Hematopoietic multipotent progenitor cell (in vitro differentiated cells): ENCODE measurements around the gene ANKMY2. TPM values are rescaled to one million over a fixed set of nuclear protein-coding genes. Genes with fewer than 3 reads are reported as not detected.
"Not testable (repeated sequence)": the region's sequence is repeated elsewhere in the genome, so short reads cannot be mapped to it uniquely, and the experiment has no call there.

Experiments used
- DNase-seq, 3 donors: peaks; one replicate each; pipeline ENCODE4 v3.0.0-alpha.2; 2011 to 2015; ENCODE audit warnings: low read depth in 2 of 3, low spot score in 2 of 3
- total RNA-seq: library from RNA; depleted of rRNA; stranded (reverse); fragments of >200 nt; gene quantifications from one replicate; pipeline ENCODE4 v1.2.3, GENCODE V29; 2012

The ANKMY2 gene
- total RNA-seq, 1 donor, result 13.7 TPM

- peak in 1 of 3 donors; percentile 35 for DNase-seq
These were observed 15.3 kb upstream of the ANKMY2 start for GRCh38 chr7:16660702-16661464.

- DNase-seq, result not testable (repeated sequence)
These were observed 14.4 kb upstream of the ANKMY2 start for GRCh38 chr7:16659854-16660497.

- no peak for DNase-seq
These were observed 12.2 kb upstream of the ANKMY2 start for GRCh38 chr7:16657656-16658279.

- peak in 1 of 3 donors; percentile 42 for DNase-seq
These were observed 10.6 kb upstream of the ANKMY2 start for GRCh38 chr7:16656141-16656540.

- DNase-seq, result no peak
These were observed 9.8 kb upstream of the ANKMY2 start for GRCh38 chr7:16655394-16655793.

GRCh38 chr7:16652888-16653287 lies 7.3 kb upstream of the ANKMY2 start:
- no peak for DNase-seq

- no peak for DNase-seq
These were observed 6.7 kb upstream of the ANKMY2 start for GRCh38 chr7:16652240-16652583.

GRCh38 chr7:16651396-16652239 lies 6.1 kb upstream of the ANKMY2 start:
- DNase-seq, result peak in 1 of 3 donors; percentile 31

- no peak for DNase-seq
These were observed 4.7 kb upstream of the ANKMY2 start for GRCh38 chr7:16650266-16650665.

GRCh38 chr7:16649196-16649595 lies 3.6 kb upstream of the ANKMY2 start:
- no peak for DNase-seq

GRCh38 chr7:16648551-16648950 lies 3.0 kb upstream of the ANKMY2 start:
- DNase-seq, result no peak

- peak in 1 of 3 donors; percentile 47 for DNase-seq
These were observed 1.9 kb upstream of the ANKMY2 start for GRCh38 chr7:16647435-16647960.

- DNase-seq, result no peak
These were observed 1.0 kb upstream of the ANKMY2 start for GRCh38 chr7:16646472-16647072.

- peak in 2 of 3 donors; percentile 46 to 63 for DNase-seq
These were observed 640 bp downstream of the ANKMY2 start for GRCh38 chr7:16644636-16645592.

- no peak for DNase-seq
These were observed 1.4 kb downstream of the ANKMY2 start for GRCh38 chr7:16644157-16644556.

- no peak for DNase-seq
These were observed 7.0 kb downstream of the ANKMY2 start for GRCh38 chr7:16638282-16639280.

- no peak for DNase-seq
These were observed 8.2 kb downstream of the ANKMY2 start for GRCh38 chr7:16637379-16637778.

- no peak for DNase-seq
These were observed 8.9 kb downstream of the ANKMY2 start for GRCh38 chr7:16636555-16637101.
